Breast epithelium (tissue), 3 donors: ENCODE results near the gene ZDHHC20.

Source experiments
- POLR2A ChIP-seq: fragments of 450-650 bp; IDR thresholded peaks from one replicate; pipeline ENCODE4 v1.6.1; 2016; ENCODE audit warnings: antibody characterized with exemption, mild to moderate bottlenecking, moderate library complexity
- POLR2AphosphoS5 ChIP-seq, 3 donors: sonication (generic); formaldehyde crosslinking; IDR thresholded peaks; one replicate each; pipeline ENCODE4 v1.6.1; 2017; ENCODE audit warnings: antibody characterized with exemption in 3 of 3
- TF ChIP-seq, protein P1 (sequence below), 3 donors: fragments of 450-650 bp; IDR thresholded peaks; one replicate each; pipeline ENCODE4 v1.5.1; 2016 to 2017; ENCODE audit warnings: antibody characterized with exemption in 3 of 3, mild to moderate bottlenecking in 3 of 3, moderate library complexity in 3 of 3

DNA sequence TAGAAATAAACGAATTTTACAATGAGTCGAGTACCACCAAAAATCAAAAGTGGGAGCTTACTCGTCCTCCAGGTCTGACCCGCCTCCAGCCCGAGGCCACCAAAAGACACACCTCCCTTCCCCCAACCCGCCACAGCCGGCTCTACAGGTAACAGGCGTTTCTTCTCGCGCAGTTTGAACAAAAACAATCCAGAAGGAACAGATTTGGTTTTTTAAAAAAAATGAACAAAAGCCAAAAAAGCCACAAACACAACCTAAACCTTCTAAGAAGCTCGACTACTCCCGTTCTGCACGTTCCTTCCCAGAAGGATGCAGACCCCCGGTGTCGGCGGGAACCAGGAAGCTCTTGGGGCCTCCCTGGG lies 671 bp downstream of the ZDHHC20 start:
- TF ChIP-seq POLR2AphosphoS5 (IDR thresholded peaks at IDR 0.05) (no peak), POLR2A (no peak)
- TF ChIP-seq, protein P1, sequence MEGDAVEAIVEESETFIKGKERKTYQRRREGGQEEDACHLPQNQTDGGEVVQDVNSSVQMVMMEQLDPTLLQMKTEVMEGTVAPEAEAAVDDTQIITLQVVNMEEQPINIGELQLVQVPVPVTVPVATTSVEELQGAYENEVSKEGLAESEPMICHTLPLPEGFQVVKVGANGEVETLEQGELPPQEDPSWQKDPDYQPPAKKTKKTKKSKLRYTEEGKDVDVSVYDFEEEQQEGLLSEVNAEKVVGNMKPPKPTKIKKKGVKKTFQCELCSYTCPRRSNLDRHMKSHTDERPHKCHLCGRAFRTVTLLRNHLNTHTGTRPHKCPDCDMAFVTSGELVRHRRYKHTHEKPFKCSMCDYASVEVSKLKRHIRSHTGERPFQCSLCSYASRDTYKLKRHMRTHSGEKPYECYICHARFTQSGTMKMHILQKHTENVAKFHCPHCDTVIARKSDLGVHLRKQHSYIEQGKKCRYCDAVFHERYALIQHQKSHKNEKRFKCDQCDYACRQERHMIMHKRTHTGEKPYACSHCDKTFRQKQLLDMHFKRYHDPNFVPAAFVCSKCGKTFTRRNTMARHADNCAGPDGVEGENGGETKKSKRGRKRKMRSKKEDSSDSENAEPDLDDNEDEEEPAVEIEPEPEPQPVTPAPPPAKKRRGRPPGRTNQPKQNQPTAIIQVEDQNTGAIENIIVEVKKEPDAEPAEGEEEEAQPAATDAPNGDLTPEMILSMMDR (IDR thresholded peaks at IDR 0.05): no peak
